Bronchial epithelial cell (primary cell): Measurements from ENCODE around the gene SNTA1. TPM values are rescaled to one million over a fixed set of nuclear protein-coding genes. Genes with fewer than 3 reads are reported as not detected.
"Not testable (repeated sequence)": the region's sequence is repeated elsewhere in the genome, so short reads cannot be mapped to it uniquely, and the experiment has no call there.

Experiments
- DNase-seq: peaks from one replicate; pipeline ENCODE4 v3.0.0-alpha.2; 2010; ENCODE audit warnings: low read depth
- FAIRE-seq: peaks from 2 replicates; lab custom pipeline; 2011; peaks lifted over from hg19 to GRCh38; lab: Jason Lieb, UNC
- H3K27me3 ChIP-seq: 2 replicates; pipeline ENCODE4 v1.5.1; 2011; ENCODE audit warnings: low read length; ENCODE audit not compliant: control insufficient read depth, insufficient read depth
- H3K36me3 ChIP-seq: 2 replicates; pipeline ENCODE4 v1.5.1; 2011; ENCODE audit warnings: low read length; ENCODE audit not compliant: control insufficient read depth, insufficient read depth
- H3K4me3 ChIP-seq: 2 replicates; pipeline ENCODE4 v1.5.1; 2011; ENCODE audit warnings: mild to moderate bottlenecking, low read depth, low read length, control low read depth
- CTCF ChIP-seq: IDR thresholded peaks from 2 replicates; pipeline ENCODE4 v1.5.1; 2011; ENCODE audit warnings: mild to moderate bottlenecking, moderate library complexity, low read length, control low read depth, inconsistent platforms; ENCODE audit not compliant: insufficient read depth, severe bottlenecking
- total RNA-seq: library from RNA; depleted of rRNA; stranded (reverse); fragments of >200 nt; gene quantifications from 2 replicates; pipeline ENCODE4 v1.2.1, GENCODE V29; 2014

SNTA1 gene
- total RNA-seq, result 4.2 and 7.8 TPM in 2 replicates

GRCh38 chr20:33443512-33444239, at the start of gene SNTA1:
Gene SNTA1, minus strand, starts transcription at chr20:33443763. Its CDS starts 143 bp downstream, at chr20:33443620.
- peak; percentile 55 for DNase-seq
- no peak for FAIRE-seq

GRCh38 chr20:33490934-33491656, 47.5 kb upstream of the SNTA1 start:
- peak overlapping the region; percentile 83 for H3K4me3 ChIP-seq
- no peak for TF ChIP-seq CTCF
- no peaks in the 10 kb centered on the region for H3K27me3 ChIP-seq
- no peaks in the 10 kb centered on the region for H3K36me3 ChIP-seq
- DNase-seq (peak; percentile 11), FAIRE-seq (no peak)

More at GRCh38 chr20:33443512-33444239, at the start of gene SNTA1:
- Histone ChIP-seq H3K27me3 (peaks cover 3% of the 10 kb centered on the region), H3K4me3 (peak within 1 kb of the TSS; percentile 49), H3K36me3 (no peaks in the 10 kb centered on the region)
- TF ChIP-seq CTCF, result no peak

- FAIRE-seq, result no peak
- no peaks in the 10 kb centered on the region for H3K36me3 ChIP-seq
- DNase-seq, result peak; percentile 25
- H3K4me3 ChIP-seq, result peak within 1 kb of the TSS; percentile 83
- H3K27me3 ChIP-seq, result no peaks in the 10 kb centered on the region
- TF ChIP-seq CTCF, result no peak
Observed at GRCh38 chr20:33490023-33490933, 46.7 kb upstream of the SNTA1 start, which contains the start of gene CBFA2T2. Gene CBFA2T2, plus strand, starts transcription at chr20:33490096. Its CDS starts 172 bp downstream, at chr20:33490268.

- Histone ChIP-seq H3K36me3 (no peaks in the 10 kb centered on the region), H3K4me3 (peak overlapping the region; percentile 50), H3K27me3 (no peaks in the 10 kb centered on the region)
- TF ChIP-seq CTCF, result no peak
- FAIRE-seq (no peak), DNase-seq (peak; percentile 84)
Observed at GRCh38 chr20:33489495-33490022, 46.0 kb upstream of the SNTA1 start.

DNA sequence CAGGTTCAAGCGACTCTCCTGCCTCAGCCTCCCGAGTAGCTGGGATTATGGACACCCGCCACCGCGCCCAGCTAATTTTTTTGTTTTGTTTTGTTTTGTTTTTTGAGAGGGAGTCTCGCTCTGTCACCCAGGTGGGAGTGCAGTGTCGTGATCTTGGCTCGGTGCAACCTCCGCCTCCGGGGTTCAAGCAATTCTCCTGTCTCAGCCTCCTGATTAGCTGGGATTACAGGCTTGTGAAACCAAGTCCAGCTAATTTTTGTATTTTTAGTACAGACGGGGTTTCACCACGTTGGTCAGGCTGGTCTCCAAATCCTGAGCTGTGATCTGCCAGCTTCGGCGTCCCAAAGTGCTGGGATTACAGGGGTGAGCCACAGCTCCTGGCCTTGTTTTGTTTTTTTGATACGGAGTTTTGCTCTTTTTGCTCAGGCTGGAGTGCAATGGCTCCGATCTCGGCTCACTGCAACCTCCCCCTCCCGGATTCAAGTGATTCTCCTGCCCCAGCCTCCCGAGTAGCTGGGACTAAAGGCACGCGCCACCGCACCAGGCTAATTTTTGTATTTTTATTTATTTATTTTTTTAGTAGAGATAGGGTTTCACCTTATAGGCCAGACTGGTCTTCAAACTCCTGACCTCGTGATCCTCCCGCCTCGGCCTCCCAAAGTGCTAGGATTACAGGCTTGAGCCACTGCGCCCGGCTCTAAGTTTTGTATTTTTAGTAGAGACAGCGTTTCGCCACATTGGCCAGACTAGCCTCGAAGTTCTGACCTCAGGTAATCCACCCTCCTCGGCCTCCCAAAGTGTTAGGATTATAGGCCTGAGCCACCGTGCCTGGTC, 45.3 kb upstream of the SNTA1 start:
- H3K27me3 ChIP-seq, DNase-seq, FAIRE-seq, H3K36me3 ChIP-seq: not testable (repeated sequence)
- H3K4me3 ChIP-seq, result peak overlapping the region; percentile 50
